Measurements from ENCODE around the gene TPRA1.

TPRA1 gene

GRCh38 chr3:127597020-127597771, 6.7 kb upstream of the TPRA1 start:
- no peak for DNase-seq (ENCODE audit: extremely low spot score, insufficient read length, low read depth)
- no peak for FAIRE-seq

GRCh38 chr3:127595303-127595702, 4.8 kb upstream of the TPRA1 start:
- no peak for FAIRE-seq

GRCh38 chr3:127593178-127593577, 2.6 kb upstream of the TPRA1 start:
- DNase-seq (ENCODE audit: extremely low spot score, insufficient read length, low read depth) (no peak), FAIRE-seq (no peak)

More at GRCh38 chr3:127595303-127595702, 4.8 kb upstream of the TPRA1 start:
- DNase-seq (ENCODE audit: extremely low spot score, insufficient read length, low read depth) = no peak

DNA sequence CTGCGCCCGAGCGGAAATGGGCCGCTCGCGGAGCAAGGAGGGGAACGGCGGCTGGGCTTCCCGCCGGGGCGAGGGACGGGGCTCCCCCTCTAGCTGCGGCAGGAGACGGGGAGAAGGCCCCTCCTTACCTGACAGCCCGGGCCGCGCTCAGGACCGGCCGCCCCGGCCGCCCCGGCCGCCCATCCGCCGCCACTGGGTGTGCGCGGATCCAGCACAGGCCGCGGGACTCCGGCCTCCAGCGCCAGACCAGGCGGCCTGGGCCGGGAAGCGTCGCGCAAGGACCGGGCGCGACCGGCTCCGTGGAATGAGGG, 296 bp downstream of the TPRA1 start:
- FAIRE-seq = no peak
- peak; percentile 35 for DNase-seq (ENCODE audit: extremely low spot score, insufficient read length, low read depth)

DNA sequence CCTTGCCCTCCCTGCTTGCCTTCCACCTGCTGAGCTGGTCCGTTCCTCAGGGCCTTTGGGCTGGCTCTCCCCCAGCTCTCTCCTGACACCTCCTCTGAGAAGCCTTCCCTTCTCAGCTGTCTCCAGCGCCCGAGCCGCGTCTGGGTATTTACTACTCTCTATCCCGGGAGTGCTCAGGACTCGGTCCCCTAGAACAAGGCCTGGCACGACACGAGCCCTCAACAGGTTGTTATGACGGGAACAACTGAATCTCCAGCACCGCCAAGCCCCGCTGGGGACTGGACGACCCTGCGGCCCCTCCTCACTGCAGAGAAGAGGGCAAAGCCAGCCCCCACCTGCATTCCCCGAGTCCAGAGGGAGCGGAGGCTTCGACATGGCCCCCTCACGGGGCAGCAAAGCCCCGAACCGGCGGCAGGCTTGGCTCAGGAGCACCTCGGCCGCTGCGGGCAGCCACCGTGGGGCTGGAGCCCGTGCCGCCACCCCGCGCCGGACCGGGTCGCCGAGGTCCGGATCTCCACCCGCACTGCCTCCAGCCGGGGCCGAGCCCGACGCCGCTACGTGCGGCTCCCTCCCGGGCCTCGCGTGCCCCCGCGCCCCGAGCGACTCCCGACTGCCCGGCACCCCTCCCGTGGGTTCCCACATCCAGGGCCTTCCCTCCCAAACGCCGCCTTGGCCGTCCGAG, 792 bp downstream of the TPRA1 start:
- DNase-seq (ENCODE audit: extremely low spot score, insufficient read length, low read depth) = no peak
- no peak for FAIRE-seq

DNA sequence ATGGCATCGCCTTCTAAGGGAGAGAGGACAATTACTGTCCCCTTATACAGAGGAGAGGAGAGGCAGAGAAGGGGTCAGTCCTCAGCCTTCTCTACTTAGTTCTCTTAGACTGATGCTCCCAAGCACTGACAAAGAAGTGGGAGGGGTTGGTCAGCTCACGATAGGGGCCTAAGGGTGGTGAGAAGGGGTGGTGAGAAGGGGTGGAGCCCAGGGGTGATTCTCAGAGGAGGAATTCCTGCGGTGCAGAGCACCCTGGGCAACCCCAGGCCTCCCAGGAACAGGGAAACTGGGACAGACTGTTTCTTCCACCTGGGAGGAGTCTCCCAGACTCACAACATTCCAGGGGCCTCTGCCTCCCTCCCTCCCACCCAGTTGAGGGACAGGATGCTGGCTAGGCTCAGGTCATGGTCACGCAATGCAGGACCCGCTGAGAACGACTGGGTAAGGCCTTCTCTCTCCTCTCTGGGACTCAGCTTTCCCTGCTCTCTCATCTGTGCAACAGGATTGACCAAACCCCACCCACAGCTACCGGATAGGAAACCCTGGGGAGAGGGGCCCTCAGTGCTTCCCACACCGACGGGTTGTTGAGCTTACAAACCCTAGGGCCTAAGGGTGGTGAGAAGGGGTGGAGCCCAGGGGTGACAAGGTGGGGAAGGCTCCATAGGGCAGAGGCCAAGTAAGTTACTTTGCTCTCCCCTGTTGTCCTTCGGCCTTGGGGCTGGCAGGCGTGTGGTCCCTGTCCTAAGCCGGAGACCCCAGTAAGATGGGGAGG, 1.5 kb downstream of the TPRA1 start:
- DNase-seq (ENCODE audit: extremely low spot score, insufficient read length, low read depth) = no peak
- peak; percentile 68 for FAIRE-seq

- no peak for FAIRE-seq
These were observed 2.7 kb downstream of the TPRA1 start for GRCh38 chr3:127587876-127588275.

GRCh38 chr3:127585813-127586413, 4.6 kb downstream of the TPRA1 start:
- FAIRE-seq = no peak

More at GRCh38 chr3:127587876-127588275, 2.7 kb downstream of the TPRA1 start:
- no peak for DNase-seq (ENCODE audit: extremely low spot score, insufficient read length, low read depth)

DNA sequence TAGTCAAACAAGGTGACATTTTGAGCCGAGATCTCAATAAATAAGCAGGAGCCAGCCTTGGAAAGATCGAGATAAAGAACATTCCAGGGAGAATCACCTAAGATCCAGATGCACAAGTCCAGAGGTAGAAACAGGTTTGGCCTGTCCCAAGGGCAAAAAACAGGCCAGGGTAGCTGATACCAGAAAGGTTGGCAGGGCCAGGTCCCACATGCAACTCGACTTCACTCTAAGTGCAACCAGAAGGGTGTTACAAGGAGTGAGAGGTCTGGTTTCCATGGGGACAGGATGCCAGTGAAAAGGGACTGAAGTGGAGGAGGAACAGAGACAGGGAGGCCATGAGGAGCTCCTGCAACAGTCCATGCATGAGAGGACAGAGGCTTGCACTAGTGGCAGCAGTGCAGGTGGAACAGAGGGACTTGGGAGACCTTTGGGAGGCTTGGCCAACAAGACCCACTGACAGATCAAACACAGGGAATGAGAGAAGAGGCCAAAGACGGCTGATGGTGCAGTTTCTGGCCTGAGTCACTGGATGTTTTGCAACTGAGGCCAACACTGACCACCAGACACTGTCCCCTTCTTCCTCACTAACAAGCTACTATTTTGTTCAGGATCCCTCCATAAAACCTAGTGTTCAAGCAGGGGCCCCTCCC, 5.2 kb downstream of the TPRA1 start:
- FAIRE-seq (no peak), DNase-seq (ENCODE audit: extremely low spot score, insufficient read length, low read depth) (no peak)

More at GRCh38 chr3:127585813-127586413, 4.6 kb downstream of the TPRA1 start:
- DNase-seq (ENCODE audit: extremely low spot score, insufficient read length, low read depth) = no peak

GRCh38 chr3:127584734-127585133, 5.8 kb downstream of the TPRA1 start:
- DNase-seq (ENCODE audit: extremely low spot score, insufficient read length, low read depth) (no peak), FAIRE-seq (no peak)

DNA sequence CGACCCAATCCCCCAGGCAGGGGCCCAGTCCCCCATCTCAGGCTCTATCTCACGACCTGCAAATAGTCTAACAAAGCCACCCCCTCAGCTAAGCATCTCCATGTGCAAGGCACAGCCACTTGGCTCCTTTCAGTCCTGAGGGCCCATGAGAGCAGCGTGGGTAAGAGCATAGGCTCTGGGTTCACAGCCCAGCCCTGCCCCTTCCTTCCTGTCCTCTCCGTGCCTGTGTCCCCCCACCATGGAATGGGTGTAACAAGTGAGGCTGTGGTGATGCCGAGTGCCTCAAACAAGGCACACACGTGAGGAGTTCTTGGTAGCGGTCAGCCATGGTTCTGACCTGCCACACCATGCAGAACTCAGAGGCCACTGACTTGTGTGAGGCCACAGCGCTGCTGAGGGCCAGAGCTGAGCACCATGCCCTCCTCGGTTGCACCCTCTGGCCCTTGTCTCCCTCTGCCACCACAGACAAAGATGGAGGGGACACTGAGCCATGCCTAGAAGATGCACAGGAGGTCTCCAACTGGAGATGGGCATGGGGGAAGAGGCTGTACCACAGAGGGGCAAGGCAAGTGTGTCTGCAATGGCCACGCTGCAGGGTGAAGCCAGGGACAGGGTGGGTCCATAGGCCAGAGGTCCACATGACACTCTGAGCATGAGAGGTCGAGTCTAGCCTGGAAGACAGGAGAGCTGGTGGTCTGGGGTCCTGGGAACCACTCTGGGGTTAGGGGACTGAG, 10.0 kb downstream of the TPRA1 start:
- DNase-seq (ENCODE audit: extremely low spot score, insufficient read length, low read depth) = no peak

GRCh38 chr3:127578802-127579201, 11.7 kb downstream of the TPRA1 start:
- no peak for FAIRE-seq
- no peak for DNase-seq (ENCODE audit: extremely low spot score, insufficient read length, low read depth)

More for the DNA sequence above, 10.0 kb downstream of the TPRA1 start:
- FAIRE-seq = no peak

- DNase-seq (ENCODE audit: extremely low spot score, insufficient read length, low read depth) (no peak), FAIRE-seq (no peak)
These were observed 12.4 kb downstream of the TPRA1 start for GRCh38 chr3:127578168-127578567.

DNA sequence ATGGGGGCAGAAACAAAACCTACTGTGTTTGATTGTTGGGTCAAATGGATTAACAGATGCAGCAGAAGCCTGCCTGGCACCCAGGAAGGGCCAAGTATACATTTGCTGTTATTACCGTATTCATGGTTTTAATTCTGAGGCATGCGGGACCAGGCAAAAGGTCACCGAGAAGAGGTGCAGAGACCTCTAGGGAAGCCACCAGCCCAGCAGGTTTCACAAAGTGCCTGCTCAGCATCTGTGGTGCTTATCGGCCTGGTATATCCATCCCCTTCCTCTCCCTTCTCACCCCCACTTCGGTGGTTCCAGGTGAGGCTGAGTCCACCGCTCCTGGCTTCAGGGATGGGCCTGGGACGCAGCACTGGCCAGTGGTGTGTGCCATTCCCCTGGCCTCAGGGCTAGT, 13.1 kb downstream of the TPRA1 start:
- DNase-seq (ENCODE audit: extremely low spot score, insufficient read length, low read depth) (no peak), FAIRE-seq (no peak)

- peak; percentile 95 for DNase-seq (ENCODE audit: extremely low spot score, insufficient read length, low read depth)
- peak; percentile 95 for FAIRE-seq
These were observed 15.4 kb downstream of the TPRA1 start for GRCh38 chr3:127574880-127575878.

- no peak for DNase-seq (ENCODE audit: extremely low spot score, insufficient read length, low read depth)
- no peak for FAIRE-seq
These were observed 16.6 kb downstream of the TPRA1 start for GRCh38 chr3:127573912-127574311.

DNA sequence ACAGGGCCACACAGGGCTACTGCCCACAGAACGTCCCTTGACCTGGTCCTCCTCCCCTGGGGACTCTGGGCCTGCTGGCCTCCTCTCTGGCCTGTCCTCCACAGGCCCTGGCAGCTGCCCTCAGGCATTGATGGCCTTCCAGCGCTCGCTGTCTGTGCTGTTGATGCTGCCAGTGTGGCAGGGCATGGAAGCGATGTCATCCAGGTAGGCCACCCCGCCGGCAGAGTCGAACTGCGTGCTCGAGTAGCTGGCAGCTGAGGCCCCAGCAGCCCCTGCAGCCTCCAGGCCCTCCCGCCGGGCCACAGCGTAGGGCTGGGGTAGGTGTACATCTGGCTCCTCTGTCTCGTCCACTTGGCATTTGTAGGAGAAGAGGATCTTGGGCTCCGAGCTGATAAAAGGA, 17.1 kb downstream of the TPRA1 start:
- FAIRE-seq (no peak), DNase-seq (ENCODE audit: extremely low spot score, insufficient read length, low read depth) (no peak)

DNA sequence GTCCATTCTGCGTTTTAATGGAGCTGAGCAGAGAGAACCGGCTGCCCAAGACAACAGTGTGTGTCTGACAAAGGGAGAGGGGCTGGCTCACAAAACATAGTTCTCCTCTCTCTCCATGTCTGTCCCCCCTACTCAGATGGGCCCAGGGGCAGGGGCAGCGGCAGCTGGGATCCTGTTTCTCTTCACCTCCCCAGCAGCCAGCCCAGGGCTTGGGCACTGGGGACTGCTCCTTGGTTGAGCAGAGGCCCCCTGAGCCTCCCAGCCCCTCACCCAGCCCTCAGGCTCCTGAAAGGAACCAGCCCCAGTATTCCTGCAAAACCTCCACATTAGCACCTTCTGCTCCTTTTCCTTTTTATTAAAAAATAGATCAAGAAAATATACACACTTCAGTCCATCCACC, 17.8 kb downstream of the TPRA1 start:
- DNase-seq (ENCODE audit: extremely low spot score, insufficient read length, low read depth) (no peak), FAIRE-seq (no peak)
